GM12892 (cell line): ENCODE results near the gene ACD.

Source experiments
- POLR2A ChIP-seq: IDR thresholded peaks from 2 replicates; pipeline ENCODE4 v1.6.1; 2011; ENCODE audit warnings: low read depth, low read length, control low read depth
- POLR2AphosphoS5 ChIP-seq: IDR thresholded peaks from 2 replicates; pipeline ENCODE4 v1.6.1; 2011; ENCODE audit warnings: low read depth, low read length, control low read depth
- TAF1 ChIP-seq: IDR thresholded peaks from 2 replicates; pipeline ENCODE4 v1.6.1; 2011; ENCODE audit warnings: low read depth, mild to moderate bottlenecking, control low read depth, low read length, borderline replicate concordance

- TF ChIP-seq POLR2A (no peak), TAF1 (no peak), POLR2AphosphoS5 (no peak)
Observed at GRCh38 chr16:67647681-67648080, 12.4 kb downstream of the ACD start.
